ENCODE results near the gene KIDINS220. TPM values are rescaled to one million over a fixed set of nuclear protein-coding genes. Genes with fewer than 3 reads are reported as not detected.

KIDINS220 gene
- total and polyA plus RNA-seq, 9 of the 15 experiments (the other 6 are each of a cell fraction or from before 2014, with no cell fraction given), result 15.2 to 48.0 (median 34.4) TPM

GRCh38 chr2:8680822-8681760 is 156.3 kb downstream of the KIDINS220 start (continued):
- TF ChIP-seq CTCFL (IDR thresholded peaks at IDR 0.05; ENCODE audit: borderline replicate concordance, insufficient read depth, low read depth, low read length, poor library complexity, severe bottlenecking), result no peak
- TF ChIP-seq SMAD4 (CRISPR knock-in tag; conservative IDR thresholded peaks at IDR 0.05), result 0 out of 2 replicates have a peak, but pooled peaks have one; percentile 32
- TF ChIP-seq ATF4 (CRISPR knock-in tag; IDR thresholded peaks at IDR 0.05), result no peak
- TF ChIP-seq ARID2 (IDR thresholded peaks at IDR 0.05), result no peak
- 0 out of 2 replicates have a peak, but pooled peaks have one; percentile 22 for TF ChIP-seq XRCC5 (IDR thresholded peaks at IDR 0.05; ENCODE audit: low read depth, low read length)
- TF ChIP-seq RB1 (IDR thresholded peaks at IDR 0.05; ENCODE audit: low read depth), result no peak
- TF ChIP-seq TRIM24 (IDR thresholded peaks at IDR 0.05), result no peak
- peak; percentile 4 to 24; a peak in 2 of 4 replicates for TF ChIP-seq MNT (conservative IDR thresholded peaks at IDR 0.05)
- TF ChIP-seq TCF15 (CRISPR knock-in tag; IDR thresholded peaks at IDR 0.05), result no peak
- no peak; the same call in 1 of the 2 replicates for TF ChIP-seq ZBTB2 (IDR thresholded peaks at IDR 0.05)
- TF ChIP-seq USF2 (CRISPR knock-in tag; IDR thresholded peaks at IDR 0.05), result no peak
- no peak for TF ChIP-seq ZNF449 (CRISPR knock-in tag; IDR thresholded peaks at IDR 0.05)
- TF ChIP-seq ARNT (IDR thresholded peaks at IDR 0.05), result peak in 1 of 2 experiments; percentile 45; a peak in 1 of 4 replicates
- TF ChIP-seq HCFC1 (IDR thresholded peaks at IDR 0.05; ENCODE audit: low read depth, low read length), result no peak
- peak; percentile 11; the same call in 1 of the 2 replicates for TF ChIP-seq STAT5A (IDR thresholded peaks at IDR 0.05; ENCODE audit: borderline replicate concordance, low read length)
- TF ChIP-seq BHLHE40 (IDR thresholded peaks at IDR 0.05; ENCODE audit: low read length), result peak; percentile 94
- TF ChIP-seq ZNF316 (IDR thresholded peaks at IDR 0.05), result no peak
- peak; percentile 66; the same call in 1 of the 2 replicates for TF ChIP-seq RNF2 (IDR thresholded peaks at IDR 0.05)
- no peak for TF ChIP-seq PHB2 (IDR thresholded peaks at IDR 0.05; ENCODE audit: low read depth)

Measured in K562 (cell line).